ENCODE measurements around the gene TCF12.
"Not testable (repeated sequence)": the region's sequence is repeated elsewhere in the genome, so short reads cannot be mapped to it uniquely, and the experiment has no call there.

TCF12 gene

DNA sequence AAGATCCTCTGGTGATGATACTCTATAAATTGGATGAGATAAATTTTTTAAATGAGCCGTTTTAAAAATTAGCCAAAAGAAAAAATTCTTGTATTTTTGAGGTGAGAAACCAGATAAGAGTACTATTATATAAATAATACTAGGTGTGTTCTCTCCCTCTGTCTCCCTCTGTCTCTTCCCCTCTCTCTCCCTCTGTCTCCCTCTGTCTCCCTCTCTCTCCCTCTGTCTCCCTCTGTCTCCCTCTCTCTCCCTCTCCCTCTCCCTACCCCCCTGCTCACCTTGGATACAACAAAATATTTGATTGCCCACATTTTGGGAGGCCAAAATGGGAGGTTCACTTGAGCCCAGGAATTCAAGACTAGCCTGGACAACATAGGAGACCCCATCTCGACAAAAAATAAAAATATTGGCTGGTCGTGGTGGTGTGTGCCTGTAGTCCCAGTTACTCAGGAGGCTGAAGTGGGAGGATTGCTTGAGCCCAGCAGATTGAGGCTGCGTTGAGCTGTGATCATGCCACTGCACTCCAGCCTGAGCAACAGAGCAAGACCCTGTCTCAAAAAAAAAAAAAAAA, 168.5 kb downstream of the TCF12 start:
- in situ Hi-C loops (cut with HindIII; ENCODE audit: low sequenced_read_pairs) = no loop called here

DNA sequence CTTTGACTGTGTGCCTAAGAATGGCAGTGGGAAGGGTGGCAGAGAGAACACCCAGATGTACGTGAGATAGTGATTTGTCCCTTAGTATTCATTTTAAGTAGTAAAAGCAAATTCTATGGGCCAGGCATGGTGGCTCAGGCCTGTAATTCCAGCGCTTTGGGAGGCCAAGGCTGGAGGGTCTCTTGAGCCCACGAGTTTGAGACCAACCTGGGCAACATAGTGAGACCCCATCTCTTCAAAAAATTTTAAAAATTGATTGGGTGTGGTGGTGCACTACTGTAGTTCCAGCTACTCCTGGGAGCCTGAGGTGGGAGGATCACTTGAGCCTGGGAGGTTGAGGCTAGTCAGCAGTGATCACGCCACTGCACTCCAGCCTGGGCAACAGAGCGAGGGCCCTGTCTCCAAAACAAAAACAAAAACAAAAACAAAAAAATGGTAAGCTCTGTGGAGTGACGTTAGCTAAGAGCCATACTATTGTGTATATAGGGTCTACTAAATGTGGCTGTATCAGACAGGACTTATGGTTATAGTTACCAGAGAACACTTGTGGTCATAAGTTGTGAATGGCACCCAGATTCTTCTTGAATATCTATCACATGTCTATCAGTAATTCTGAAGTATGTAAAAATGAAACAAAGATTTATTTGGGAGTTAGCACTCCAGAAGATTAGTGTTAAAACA, 171.5 kb downstream of the TCF12 start:
- in situ Hi-C loops (cut with HindIII; ENCODE audit: low sequenced_read_pairs) = no loop called here

DNA sequence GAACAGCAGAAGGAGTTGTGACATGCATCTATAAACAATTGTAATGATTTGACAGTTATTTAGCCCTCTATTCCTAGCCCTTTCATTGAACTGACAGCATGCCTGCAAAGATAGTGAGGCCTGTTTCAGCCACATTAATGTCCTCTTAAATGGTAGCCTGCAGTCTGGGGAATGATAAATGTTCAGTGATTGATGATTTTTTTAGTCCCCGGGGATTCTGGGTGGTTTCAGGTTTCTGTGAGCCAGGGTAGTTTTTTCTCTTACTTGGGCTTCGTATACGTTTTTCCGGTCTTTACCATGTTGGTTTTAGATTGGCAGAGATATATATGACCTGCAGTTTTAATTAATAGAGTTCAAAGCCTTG, 172.0 kb downstream of the TCF12 start:
- in situ Hi-C loops (cut with HindIII; ENCODE audit: low sequenced_read_pairs) = no loop called here

DNA sequence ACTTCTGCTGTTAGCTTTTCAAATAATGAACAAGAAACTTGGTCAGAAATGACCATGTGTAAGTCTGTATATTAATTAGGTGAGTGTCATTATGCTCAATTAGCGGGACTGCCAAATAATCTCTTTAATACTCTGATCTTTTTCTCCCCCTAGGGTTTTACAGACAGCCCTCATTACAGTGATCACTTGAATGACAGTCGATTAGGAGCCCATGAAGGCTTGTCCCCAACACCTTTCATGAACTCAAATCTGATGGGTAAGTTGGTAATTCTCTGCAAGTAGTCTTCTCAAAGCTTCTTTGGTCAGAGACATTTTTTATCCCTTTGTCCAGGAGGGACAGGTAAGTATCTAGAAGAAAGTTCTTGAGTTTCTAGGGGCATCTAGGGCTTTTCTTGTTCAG, 173.2 kb downstream of the TCF12 start:
- in situ Hi-C loops (cut with HindIII; ENCODE audit: low sequenced_read_pairs) = no loop called here

GRCh38 chr15:57092252-57092651, 173.8 kb downstream of the TCF12 start:
- in situ Hi-C loops (cut with HindIII; ENCODE audit: low sequenced_read_pairs) = no loop called here

DNA sequence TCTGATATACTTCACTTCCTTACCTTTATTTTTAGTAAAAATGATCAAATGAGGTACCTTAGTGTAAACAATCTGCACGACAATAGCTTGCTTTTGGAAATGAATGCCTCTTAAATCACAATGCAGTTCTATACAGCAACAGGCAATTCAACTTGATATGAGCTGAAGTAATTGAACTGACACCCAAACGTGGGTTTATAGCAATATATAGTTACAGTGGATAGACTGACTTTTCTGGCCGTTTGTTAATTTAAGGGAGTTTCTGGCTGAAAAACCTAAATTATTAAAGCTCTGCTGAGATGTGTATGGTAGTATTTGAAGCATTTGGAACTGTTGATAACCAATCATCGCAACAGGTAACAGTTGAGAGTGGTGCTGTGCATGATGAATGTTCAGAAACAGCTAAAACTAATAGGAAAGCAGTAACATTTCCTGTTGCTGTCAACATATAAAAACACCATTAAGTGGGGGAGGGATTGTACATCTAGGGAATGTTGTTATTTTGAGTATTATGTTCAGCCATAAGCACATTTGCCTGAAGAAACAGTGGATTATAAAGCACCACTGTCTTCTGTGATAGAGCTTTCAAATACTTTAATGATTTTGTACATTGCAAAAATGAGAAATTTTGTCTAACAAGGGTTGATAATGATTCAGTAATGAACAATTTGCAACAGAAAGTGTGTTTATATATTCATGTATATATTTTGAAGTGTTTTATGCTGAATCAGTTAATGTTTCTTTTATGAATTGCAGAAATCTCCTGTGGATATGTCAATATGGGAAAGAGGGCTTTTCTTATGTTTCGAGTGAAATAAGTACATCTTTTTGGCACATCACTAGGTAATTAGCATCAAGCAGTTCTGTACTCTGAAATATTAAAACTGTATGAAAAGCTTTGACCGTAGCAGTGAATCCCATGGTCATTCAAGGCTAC, 176.1 kb downstream of the TCF12 start:
- in situ Hi-C loops (cut with HindIII; ENCODE audit: low sequenced_read_pairs) = no loop called here

DNA sequence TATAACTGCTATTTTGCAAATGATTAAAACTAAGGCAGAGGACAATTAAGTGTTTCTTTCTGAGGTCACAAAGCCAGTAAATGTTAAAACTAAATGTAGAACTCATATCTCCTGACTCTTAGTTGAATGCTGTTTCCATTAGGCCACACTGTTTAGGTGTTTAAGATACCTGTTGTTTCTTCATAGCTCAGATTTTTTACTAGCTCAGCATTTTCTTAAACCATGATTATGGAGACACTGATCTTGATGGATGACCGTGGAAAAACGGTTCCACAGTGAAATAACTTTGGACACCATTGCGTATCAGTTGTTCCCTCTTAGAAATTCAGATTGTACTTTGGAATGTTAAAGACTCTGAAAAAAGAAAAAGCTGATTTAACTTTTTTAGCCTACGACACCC, 177.5 kb downstream of the TCF12 start:
- in situ Hi-C loops (cut with HindIII; ENCODE audit: low sequenced_read_pairs) = no loop called here

GRCh38 chr15:57097246-57097645, 178.8 kb downstream of the TCF12 start:
- in situ Hi-C loops (cut with HindIII; ENCODE audit: low sequenced_read_pairs) = no loop called here

- in situ Hi-C loops (cut with HindIII; ENCODE audit: low sequenced_read_pairs) = not testable (repeated sequence)
Observed at GRCh38 chr15:57097919-57098543, 179.6 kb downstream of the TCF12 start.

DNA sequence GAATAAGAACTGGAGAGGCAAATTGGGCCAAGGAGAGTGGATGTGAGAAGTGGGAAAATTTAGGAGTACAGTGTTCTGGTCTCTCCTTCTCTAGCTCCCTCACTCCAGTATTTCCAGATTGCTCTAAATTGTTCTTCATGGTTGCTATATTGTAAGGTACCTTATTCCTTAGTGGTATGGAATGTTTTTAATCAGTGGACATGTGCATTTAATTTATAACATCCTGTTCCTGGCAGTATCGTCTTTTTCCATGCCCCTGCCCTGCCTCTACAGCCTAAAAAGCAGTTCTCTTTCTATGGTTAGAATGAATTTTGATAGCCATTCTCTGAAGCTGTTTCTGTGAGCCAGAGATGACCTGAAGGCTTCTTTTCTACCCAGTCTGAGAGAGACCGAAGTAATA, 180.5 kb downstream of the TCF12 start:
- in situ Hi-C loops (cut with HindIII; ENCODE audit: low sequenced_read_pairs) = no loop called here

- in situ Hi-C loops (cut with HindIII; ENCODE audit: low sequenced_read_pairs) = no loop called here
Observed at GRCh38 chr15:57100136-57100539, 181.7 kb downstream of the TCF12 start.

DNA sequence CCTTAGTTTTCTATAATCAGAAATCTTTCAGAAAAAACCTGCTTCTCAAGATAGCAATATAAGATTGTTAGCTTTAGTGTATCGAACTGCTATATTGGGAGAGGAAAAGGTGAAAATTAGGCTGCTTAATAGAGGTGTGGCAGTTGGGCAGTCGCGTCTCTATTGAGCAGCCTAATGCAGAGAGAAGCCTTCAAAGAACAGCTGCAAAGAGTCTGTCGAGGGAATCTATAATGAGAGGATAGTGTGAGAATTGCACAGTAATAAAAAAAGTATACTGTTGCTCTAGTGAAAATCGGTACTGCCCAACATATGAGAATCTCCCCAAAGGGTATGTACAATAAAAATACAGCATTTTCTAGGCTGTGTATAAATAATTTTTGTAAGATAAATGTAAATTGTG, 184.4 kb downstream of the TCF12 start:
- in situ Hi-C loops (cut with HindIII; ENCODE audit: low sequenced_read_pairs) = no loop called here

- in situ Hi-C loops (cut with HindIII; ENCODE audit: low sequenced_read_pairs) = no loop called here
Observed at GRCh38 chr15:57108296-57108695, 189.9 kb downstream of the TCF12 start.

- in situ Hi-C loops (cut with HindIII; ENCODE audit: low sequenced_read_pairs) = no loop called here
Observed at GRCh38 chr15:57109005-57109404, 190.6 kb downstream of the TCF12 start.

GRCh38 chr15:57111002-57111401, 192.6 kb downstream of the TCF12 start:
- in situ Hi-C loops (cut with HindIII; ENCODE audit: low sequenced_read_pairs) = no loop called here

- in situ Hi-C loops (cut with HindIII; ENCODE audit: low sequenced_read_pairs) = no loop called here
Observed at GRCh38 chr15:57112178-57112577, 193.7 kb downstream of the TCF12 start.

GRCh38 chr15:57114070-57114469, 195.6 kb downstream of the TCF12 start:
- in situ Hi-C loops (cut with HindIII; ENCODE audit: low sequenced_read_pairs) = no loop called here

DNA sequence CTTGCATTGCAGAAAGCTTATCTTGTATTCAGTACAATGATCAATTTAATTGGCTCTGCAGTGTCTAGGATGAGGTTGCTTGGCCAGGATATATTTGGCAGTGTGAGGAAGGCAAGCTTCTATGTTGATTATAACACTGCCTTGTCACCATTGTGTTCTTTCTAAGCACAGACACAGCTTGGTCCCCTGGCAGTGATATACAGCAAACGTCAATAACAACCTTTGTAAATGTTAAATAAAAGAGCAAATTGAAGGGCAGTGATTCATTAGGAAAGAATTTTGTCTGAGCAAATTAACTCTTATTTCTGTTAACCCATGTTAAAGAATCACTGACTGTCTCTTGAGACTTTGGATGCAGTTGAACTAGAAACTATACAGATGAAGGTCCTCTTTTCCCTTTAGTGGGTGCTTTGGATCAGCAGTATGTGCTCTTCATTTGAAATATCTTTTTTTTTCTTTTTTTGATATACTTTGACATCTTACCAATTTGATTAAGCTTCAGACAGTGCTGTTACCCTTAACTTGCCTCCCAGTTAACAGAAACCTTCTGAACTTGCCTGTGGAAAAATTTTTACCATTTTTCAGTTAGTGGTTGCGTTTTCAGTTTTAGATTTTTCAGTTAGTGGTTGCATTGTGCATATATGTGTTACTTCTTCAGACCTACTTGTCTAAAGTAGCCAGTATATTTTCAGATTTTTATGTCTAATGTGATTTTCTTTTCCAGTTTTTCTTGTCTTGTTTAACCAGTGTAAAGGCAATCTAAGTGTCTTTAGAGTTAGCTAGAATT, 199.8 kb downstream of the TCF12 start:
- in situ Hi-C loops (cut with HindIII; ENCODE audit: low sequenced_read_pairs) = no loop called here

- in situ Hi-C loops (cut with HindIII; ENCODE audit: low sequenced_read_pairs) = no loop called here
Observed at GRCh38 chr15:57122080-57122840, 203.8 kb downstream of the TCF12 start.

DNA sequence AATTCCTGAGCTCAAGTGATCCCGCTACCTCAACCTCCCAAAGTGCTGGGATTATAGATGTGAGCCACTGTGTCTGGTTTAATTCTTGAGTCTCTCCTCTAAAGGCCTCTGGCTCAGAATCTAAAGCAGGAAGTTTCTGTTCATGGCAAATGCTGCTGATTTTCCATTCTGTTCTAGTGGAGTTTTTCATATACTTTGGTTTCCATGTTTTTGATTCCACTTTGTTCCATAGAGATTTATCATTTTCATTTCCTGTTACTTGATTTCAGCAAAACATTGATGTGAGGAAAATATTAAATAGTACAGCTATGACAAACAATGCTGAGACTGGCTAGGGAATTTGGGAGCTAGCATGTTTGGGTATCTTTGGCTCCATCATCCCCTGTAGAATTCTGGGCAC, 205.6 kb downstream of the TCF12 start:
- in situ Hi-C loops (cut with HindIII; ENCODE audit: low sequenced_read_pairs) = no loop called here
